ENCODE results near the gene SCN7A.
"Not testable (repeated sequence)": the region's sequence is repeated elsewhere in the genome, so short reads cannot be mapped to it uniquely, and the experiment has no call there.

The SCN7A gene

GRCh38 chr2:166494140-166494624, at the start of gene SCN7A:
Gene SCN7A, minus strand, starts transcription at chr2:166494249. Its CDS starts 16,553 bp downstream, at chr2:166477696.
- no peak for DNase-seq

- no peak for DNase-seq
These were observed 45.5 kb upstream of the SCN7A start for GRCh38 chr2:166539340-166540162.

DNA sequence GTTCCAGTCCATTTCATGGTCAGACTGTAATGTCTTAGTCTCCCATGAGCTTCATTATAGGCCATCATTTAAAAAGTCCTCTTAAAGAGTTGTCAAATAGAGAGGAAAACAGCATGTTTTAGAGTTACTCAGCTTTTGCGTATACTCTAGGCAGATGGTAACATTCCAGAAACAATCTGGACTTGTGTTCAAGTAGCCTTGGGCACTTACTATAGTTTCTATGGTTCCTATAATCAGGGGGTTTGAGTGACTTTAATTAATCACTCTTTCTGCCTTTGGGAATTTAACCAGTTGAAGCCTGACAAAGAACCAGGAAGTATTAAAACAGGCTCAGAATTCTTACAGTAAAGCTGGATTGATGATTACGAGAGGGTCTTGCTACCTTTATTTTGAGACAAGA, 42.1 kb upstream of the SCN7A start:
- no peak for DNase-seq

GRCh38 chr2:166521155-166521554, 27.1 kb upstream of the SCN7A start:
- DNase-seq, result no peak

GRCh38 chr2:166520604-166521003, 26.6 kb upstream of the SCN7A start:
- no peak for DNase-seq

GRCh38 chr2:166519391-166519962, 25.4 kb upstream of the SCN7A start:
- no peak for DNase-seq

DNA sequence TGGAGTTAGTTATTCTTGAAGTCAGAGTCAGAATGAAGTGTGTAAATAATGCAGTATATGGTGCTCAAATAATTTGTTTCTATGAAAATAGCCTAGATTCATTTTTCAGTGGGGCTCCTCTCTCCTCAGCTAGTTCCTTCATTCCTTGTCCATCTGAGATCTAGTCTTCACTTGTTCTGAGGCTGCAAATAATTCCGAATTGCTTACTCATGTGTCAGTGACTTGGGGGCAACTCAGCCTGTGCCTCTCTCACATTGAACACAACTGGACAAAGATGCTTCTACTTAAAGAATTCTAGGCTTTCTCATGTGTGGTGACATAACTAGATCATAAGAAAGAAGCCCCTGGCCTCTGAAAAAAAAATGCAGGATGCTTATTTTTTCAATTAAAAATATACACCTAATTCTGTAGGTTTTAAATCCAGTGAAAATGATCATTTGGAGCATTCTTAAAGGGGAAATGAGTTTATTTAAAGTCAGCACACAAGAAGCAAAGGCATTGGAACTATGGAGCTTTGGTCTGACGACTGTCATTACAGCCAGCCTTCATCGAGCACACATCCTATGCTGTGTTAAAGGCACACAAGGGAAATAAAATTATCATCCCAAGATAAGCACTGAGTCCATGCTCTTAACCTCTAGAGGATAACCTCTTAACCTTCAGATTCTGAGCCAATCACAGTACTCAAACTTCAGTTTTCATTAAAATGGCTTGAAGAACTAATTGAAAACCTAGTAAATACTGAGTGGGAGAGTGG, 24.8 kb upstream of the SCN7A start:
- no peak for DNase-seq

GRCh38 chr2:166517533-166518061, 23.5 kb upstream of the SCN7A start:
- DNase-seq, result no peak

- no peak for DNase-seq
These were observed 22.8 kb upstream of the SCN7A start for GRCh38 chr2:166516712-166517303.

GRCh38 chr2:166513952-166514351, 19.9 kb upstream of the SCN7A start:
- no peak for DNase-seq

DNA sequence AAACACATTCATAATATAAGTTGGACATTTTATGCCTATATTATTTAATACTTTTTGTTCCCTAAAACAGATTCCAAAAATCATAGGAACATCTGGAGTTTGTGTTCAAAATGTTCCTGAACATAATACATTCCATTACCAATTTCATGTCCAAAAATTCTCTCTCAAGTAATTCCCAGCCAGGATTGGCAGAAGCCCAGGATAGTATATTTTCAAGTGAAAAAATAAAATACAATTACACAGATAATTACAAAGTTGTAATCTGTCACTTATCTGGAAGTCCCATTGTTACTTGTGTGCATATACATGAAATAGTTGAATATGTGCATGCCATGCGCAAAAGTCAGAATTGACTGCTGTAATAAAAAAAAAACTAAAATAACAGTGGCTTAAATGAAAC, 5.2 kb upstream of the SCN7A start:
- no peak for DNase-seq

GRCh38 chr2:166491461-166491860, 2.6 kb downstream of the SCN7A start:
- DNase-seq, result no peak

- DNase-seq, result no peak
These were observed 6.9 kb downstream of the SCN7A start for GRCh38 chr2:166487171-166487570.

GRCh38 chr2:166485558-166486178, 8.4 kb downstream of the SCN7A start:
- DNase-seq, result no peak

DNA sequence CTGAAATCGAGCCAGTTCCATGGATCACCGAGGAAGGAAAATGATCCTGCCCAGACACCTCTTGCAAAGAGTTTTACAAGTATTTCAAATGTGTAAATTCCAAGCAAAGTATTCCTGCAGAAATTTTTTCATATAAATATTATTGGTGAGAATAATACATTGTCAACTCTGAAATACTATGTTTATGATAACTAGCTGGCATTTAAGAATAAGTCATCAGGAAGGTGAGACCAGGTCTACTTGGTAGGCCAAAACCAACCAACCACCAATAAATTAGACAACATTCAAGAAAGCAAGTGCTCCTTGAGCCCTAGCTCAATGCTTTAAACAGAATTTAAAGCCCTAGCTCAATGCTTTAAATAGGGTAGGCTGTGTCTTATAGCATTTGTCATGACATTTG, 21.7 kb downstream of the SCN7A start:
- DNase-seq, result no peak

GRCh38 chr2:166468124-166469024, 25.7 kb downstream of the SCN7A start:
- no peak for DNase-seq

DNA sequence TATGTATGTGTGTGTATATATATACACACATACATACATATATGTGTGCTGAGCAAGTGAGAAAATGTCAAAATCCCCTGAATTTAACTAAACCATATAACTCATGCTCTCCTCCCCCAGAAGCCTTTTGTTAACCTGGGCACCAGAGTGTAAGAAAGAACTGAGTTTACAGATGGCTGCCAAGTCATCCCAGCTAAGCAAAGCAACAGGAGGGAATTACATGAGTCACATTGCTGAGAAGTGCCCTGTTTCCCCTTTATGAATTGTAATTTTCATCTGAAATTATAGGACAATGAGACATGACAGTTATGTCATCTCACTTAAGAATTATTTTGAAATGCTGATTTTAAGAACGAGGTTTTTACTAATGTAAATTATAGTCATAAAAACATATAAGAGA, 29.9 kb downstream of the SCN7A start:
- no peak for DNase-seq

DNA sequence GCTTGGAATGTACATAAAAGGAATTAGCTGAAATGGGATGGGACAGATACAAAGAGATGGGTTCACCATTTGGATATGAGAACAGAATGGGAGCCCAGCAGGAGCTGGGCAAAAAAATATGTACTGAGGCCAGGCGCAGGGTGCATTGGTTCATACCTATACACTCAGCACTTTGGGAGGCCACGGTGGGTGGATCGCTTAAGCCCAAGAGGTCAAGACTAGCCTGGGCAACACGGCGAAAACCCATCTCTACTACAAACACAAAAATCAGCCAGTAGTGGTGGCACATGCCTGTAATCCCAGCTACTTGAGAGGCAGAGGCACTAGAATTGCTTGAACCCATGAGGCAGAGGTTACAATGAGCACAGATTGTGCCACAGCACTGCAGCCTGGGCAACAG, 30.4 kb downstream of the SCN7A start:
- DNase-seq, result no peak

GRCh38 chr2:166458674-166459073, 35.4 kb downstream of the SCN7A start:
- no peak for DNase-seq

DNA sequence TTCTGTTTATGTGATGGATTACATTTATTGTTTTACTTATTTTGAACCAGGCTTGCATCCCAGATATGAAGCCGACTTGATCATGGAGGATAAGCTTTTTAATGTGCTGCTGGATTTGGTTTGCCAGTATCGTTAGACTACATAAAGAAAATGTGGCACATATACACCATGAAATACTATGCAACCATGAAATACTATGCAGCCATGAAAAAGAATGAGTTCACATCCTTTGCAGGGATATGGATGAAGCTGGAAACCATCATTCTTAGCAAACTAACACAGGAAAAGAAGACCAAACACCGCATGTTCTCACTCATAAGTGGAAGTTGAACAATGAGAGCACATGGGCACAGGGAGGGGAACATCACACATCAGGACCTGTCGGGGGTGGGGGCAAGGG, 38.2 kb downstream of the SCN7A start:
- DNase-seq, result not testable (repeated sequence)

DNA sequence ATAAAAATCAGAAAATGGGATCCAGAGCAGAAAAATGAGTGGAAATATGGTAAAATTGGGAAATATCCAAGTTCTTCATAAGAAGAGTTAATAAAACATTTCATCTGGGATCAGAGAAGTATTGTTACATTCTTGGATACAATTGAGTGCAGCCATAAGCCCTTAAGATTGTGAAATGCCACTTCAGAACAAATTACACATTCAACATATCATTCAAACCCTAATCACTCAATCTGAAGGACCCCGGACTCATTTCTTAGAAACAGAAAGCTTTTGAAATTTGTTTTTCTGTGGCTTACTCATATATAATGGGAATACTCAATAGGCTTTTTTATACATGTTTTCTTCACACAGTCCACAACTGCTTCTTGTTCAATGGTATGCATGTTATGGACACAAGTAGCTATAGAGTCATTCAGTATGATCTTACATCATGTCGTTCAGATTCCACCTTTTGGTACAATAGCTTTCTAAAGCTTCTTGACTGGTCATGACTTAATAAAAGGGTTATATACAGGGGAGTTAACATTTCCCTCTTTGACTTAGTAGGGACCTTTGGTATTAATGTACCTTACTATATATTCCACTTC, 39.9 kb downstream of the SCN7A start:
- DNase-seq, result no peak
